ENCODE results near the gene COL27A1.

The COL27A1 gene

DNA sequence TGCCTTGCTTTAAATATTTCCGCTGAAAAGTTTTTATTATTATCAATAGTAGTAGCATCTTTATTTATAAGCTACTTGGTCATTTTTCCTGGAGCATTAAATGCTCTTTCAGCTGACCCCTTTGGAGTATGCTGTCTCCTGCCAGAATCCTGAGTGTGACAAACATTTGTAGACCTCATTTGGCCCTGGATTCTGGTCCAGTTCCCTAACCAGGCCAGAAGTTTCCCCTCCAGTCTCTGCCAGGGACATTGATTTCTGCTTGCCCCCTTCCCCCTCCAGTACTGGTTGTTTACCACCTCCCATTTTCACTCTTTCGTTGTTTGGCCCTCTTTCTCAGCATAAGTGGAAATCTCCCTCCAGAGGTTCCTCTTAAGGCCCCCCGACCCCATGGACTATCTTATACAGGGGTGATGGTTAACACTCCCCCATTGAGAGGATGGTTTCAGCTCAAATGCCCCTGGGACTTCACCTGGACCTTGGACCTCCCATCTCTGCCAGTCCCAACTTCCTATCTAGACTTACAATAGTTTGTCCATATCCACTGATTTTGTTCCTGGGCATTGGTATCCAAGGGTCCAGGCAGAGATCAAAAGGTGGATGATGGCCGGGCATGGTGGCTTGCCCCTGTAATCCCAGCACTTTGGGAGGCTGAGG, 24.6 kb upstream of the COL27A1 start:
- no peak for TF ChIP-seq CTCF (IDR thresholded peaks at IDR 0.05; ENCODE audit: low read depth, low read length)
- in situ Hi-C loops (cut with HindIII; ENCODE audit: low sequenced_read_pairs), result no loop called here

GRCh38 chr9:114131808-114132549, 23.4 kb upstream of the COL27A1 start:
- DNase-seq (ENCODE audit: low read depth, low spot score), result no peak
- H3K4me3 ChIP-seq (ENCODE audit: low read depth, low read length), result no peak overlapping the region
- in situ Hi-C loops (cut with HindIII; ENCODE audit: low sequenced_read_pairs), result no loop called here
- no peak for TF ChIP-seq CTCF (IDR thresholded peaks at IDR 0.05; ENCODE audit: low read depth, low read length)

More for the DNA sequence above, 24.6 kb upstream of the COL27A1 start:
- no peak overlapping the region for H3K4me3 ChIP-seq (ENCODE audit: low read depth, low read length)
- no peak for DNase-seq (ENCODE audit: low read depth, low spot score)

DNA sequence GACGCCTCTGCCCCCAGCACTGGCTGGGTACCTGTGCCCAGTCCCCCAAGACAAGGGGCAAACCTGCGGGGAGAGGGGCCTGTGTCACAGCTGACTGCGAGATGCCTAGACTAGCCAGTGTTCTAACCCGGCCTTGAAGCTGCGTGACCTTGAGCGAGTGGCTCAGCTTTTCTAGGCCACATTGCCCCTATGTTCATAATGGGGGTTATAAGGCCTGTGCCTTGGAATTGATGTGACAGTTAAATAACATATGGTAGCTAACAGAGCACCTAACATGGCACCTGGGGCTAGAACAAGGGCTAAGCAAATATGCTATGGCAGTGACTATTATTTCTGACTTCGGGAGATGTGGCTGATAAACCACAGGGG, 22.8 kb upstream of the COL27A1 start:
- H3K4me3 ChIP-seq (ENCODE audit: low read depth, low read length), result no peak overlapping the region
- no peak for DNase-seq (ENCODE audit: low read depth, low spot score)
- TF ChIP-seq CTCF (IDR thresholded peaks at IDR 0.05; ENCODE audit: low read depth, low read length), result no peak
- in situ Hi-C loops (cut with HindIII; ENCODE audit: low sequenced_read_pairs), result no loop called here

GRCh38 chr9:114134827-114135396, 20.4 kb upstream of the COL27A1 start:
- TF ChIP-seq CTCF (IDR thresholded peaks at IDR 0.05; ENCODE audit: low read depth, low read length), result no peak
- in situ Hi-C loops (cut with HindIII; ENCODE audit: low sequenced_read_pairs), result no loop called here
- H3K4me3 ChIP-seq (ENCODE audit: low read depth, low read length), result no peak overlapping the region
- DNase-seq (ENCODE audit: low read depth, low spot score), result no peak

DNA sequence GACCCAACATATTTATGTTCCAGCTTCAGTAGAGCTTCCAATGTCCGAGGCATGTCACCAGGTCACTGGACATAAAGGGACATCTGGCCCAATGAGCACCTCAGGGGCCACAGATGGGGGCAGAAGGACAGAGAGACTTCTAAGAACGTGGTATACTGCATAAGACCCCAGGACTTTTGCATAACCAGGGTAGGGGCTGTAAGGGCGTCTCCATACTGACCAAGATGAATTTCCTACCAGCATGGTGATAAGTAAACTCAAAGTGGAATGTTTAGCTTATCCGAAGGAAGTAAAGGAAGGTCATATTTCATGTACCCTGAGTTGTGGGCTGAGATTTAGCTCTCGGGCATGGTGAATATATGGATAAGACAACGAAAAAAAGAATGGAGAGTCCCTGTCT, 17.5 kb upstream of the COL27A1 start:
- TF ChIP-seq CTCF (IDR thresholded peaks at IDR 0.05; ENCODE audit: low read depth, low read length), result no peak

DNA sequence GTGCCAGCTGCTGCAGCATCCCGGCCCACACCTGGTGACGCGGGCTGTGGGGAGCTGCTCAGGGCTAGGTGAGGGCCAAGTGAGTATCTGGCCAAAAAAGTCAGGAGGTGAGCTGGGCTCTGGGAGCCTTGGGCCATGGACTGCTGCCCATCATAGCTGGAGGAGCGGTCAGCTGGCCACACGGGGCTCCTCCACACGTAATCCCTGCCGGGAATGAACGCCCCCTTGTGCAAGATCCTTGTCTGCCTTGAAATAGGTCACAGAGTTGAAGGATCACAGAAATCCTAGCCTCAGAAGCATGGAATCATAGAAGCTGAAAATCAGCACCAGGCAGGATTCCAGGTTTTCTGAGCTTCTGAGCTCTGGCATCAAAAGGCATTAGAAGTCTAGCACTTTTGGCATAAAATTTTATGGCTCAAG, 16.8 kb upstream of the COL27A1 start:
- no peak for DNase-seq (ENCODE audit: low read depth, low spot score)

More for the DNA sequence above, 17.5 kb upstream of the COL27A1 start:
- DNase-seq (ENCODE audit: low read depth, low spot score), result no peak
- no peak overlapping the region for H3K4me3 ChIP-seq (ENCODE audit: low read depth, low read length)
- in situ Hi-C loops (cut with HindIII; ENCODE audit: low sequenced_read_pairs), result no loop called here

More for the DNA sequence above, 16.8 kb upstream of the COL27A1 start:
- in situ Hi-C loops (cut with HindIII; ENCODE audit: low sequenced_read_pairs), result no loop called here
- no peak overlapping the region for H3K4me3 ChIP-seq (ENCODE audit: low read depth, low read length)
- TF ChIP-seq CTCF (IDR thresholded peaks at IDR 0.05; ENCODE audit: low read depth, low read length), result no peak

Data from astrocyte of the spinal cord (primary cell).